DOHH2 (cell line): Measurements from ENCODE around the gene GABPA.
"Not testable (repeated sequence)": the region's sequence is repeated elsewhere in the genome, so short reads cannot be mapped to it uniquely, and the experiment has no call there.

Experiments
- H3F3A ChIP-seq: fragments of 200-600 bp; sonication (generic), shearing (Covaris generic); 2 replicates; pipeline ENCODE4 v1.6.0; 2016; ENCODE audit warnings: antibody characterized with exemption, mild to moderate bottlenecking; ENCODE audit not compliant: control insufficient read depth, insufficient read depth
- H3K27ac ChIP-seq: fragments of 200-600 bp; sonication (generic); 2 replicates; pipeline ENCODE4 v1.5.1; 2014; ENCODE audit warnings: low read depth, mild to moderate bottlenecking, low read length, moderate library complexity
- H3K27me3 ChIP-seq: fragments of 200-600 bp; sonication (generic); 2 replicates; pipeline ENCODE4 v1.6.1; 2014; ENCODE audit warnings: mild to moderate bottlenecking, low read length, mixed read lengths; ENCODE audit not compliant: control insufficient read depth
- H3K36me3 ChIP-seq: fragments of 200-600 bp; sonication (generic); 2 replicates; pipeline ENCODE4 v1.6.1; 2014; ENCODE audit warnings: mild to moderate bottlenecking, low read length, moderate library complexity, mixed read lengths; ENCODE audit not compliant: control insufficient read depth
- H3K4me1 ChIP-seq: fragments of 200-600 bp; sonication (generic); 2 replicates; pipeline ENCODE4 v1.6.1; 2014; ENCODE audit warnings: mild to moderate bottlenecking, low read length, mixed read lengths; ENCODE audit not compliant: control insufficient read depth
- H3K4me2 ChIP-seq: fragments of 200-600 bp; sonication (generic); 2 replicates; pipeline ENCODE4 v1.6.0; 2014; ENCODE audit warnings: mild to moderate bottlenecking, low read length, moderate library complexity
- H3K4me3 ChIP-seq: fragments of 200-600 bp; sonication (generic); 2 replicates; pipeline ENCODE4 v1.5.1; 2014; ENCODE audit warnings: mild to moderate bottlenecking, low read length, mixed read lengths
- H3K79me2 ChIP-seq: fragments of 200-600 bp; sonication (generic); 2 replicates; pipeline ENCODE4 v1.6.1; 2014; ENCODE audit warnings: mild to moderate bottlenecking, low read length, mixed read lengths; ENCODE audit not compliant: control insufficient read depth
- H3K9me2 ChIP-seq: fragments of 200-600 bp; sonication (generic); replicated peaks from 2 replicates; pipeline ENCODE4 v1.6.1; 2014; ENCODE audit warnings: mild to moderate bottlenecking, low read length, mixed read lengths; ENCODE audit not compliant: control insufficient read depth
- H3K9me3 ChIP-seq: fragments of 200-600 bp; sonication (generic); 2 replicates; pipeline ENCODE4 v1.6.1; 2014; ENCODE audit warnings: antibody characterized with exemption, low read length, mixed read lengths; ENCODE audit not compliant: control insufficient read depth, insufficient read depth
- H4K20me1 ChIP-seq: fragments of 200-600 bp; sonication (generic); 2 replicates; pipeline ENCODE4 v1.6.0; 2014; ENCODE audit warnings: low read depth, mild to moderate bottlenecking, antibody characterized with exemption, low read length, moderate library complexity; ENCODE audit not compliant: control insufficient read depth, insufficient read depth
- EZH2phosphoT487 ChIP-seq: fragments of 200-600 bp; sonication (generic); IDR thresholded peaks from 2 replicates; pipeline ENCODE4 v1.6.1; 2017; ENCODE audit warnings: borderline replicate concordance, mild to moderate bottlenecking, antibody characterized with exemption, low read length, moderate library complexity, mixed read lengths
- TF ChIP-seq, protein P1 (sequence below): fragments of 200-600 bp; sonication (generic); IDR thresholded peaks from one replicate; pipeline ENCODE4 v1.5.1; 2014; ENCODE audit warnings: antibody characterized with exemption, mild to moderate bottlenecking, low read depth, low read length; ENCODE audit not compliant: poor library complexity, severe bottlenecking

Gene GABPA

DNA sequence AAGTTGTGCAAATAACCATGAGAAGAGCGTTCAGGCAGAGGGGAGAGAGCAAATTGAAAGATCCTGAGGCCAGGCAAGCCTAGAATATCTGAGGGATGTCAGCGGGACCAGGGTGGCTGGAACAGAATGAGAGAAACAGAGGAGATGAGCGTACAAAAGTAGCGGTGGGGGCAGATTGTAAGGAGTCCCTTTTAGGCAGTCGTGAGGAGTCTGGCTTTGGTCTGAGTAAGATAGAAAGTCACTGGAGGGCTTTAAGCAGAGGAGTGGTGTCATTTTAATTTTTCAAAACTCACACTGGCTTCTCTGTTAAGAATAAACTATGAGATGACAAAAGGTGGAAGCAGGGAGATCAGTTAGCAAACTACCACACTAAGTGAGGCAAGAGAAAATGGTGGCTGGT lies 24.2 kb upstream of the GABPA start:
- Histone ChIP-seq H3K27me3 (no peaks in the 10 kb centered on the region), H3K4me2 (no peak overlapping the region), H3K27ac (no peak overlapping the region), H3K79me2 (no peaks in the 10 kb centered on the region), H3F3A (no peaks in the 10 kb centered on the region), H4K20me1 (no peaks in the 10 kb centered on the region), H3K4me1 (no peaks in the 10 kb centered on the region), H3K4me3 (no peak overlapping the region), H3K9me3 (no peaks in the 10 kb centered on the region), H3K36me3 (no peaks in the 10 kb centered on the region), H3K9me2 (no peaks in the 10 kb centered on the region)
- TF ChIP-seq, protein P1, sequence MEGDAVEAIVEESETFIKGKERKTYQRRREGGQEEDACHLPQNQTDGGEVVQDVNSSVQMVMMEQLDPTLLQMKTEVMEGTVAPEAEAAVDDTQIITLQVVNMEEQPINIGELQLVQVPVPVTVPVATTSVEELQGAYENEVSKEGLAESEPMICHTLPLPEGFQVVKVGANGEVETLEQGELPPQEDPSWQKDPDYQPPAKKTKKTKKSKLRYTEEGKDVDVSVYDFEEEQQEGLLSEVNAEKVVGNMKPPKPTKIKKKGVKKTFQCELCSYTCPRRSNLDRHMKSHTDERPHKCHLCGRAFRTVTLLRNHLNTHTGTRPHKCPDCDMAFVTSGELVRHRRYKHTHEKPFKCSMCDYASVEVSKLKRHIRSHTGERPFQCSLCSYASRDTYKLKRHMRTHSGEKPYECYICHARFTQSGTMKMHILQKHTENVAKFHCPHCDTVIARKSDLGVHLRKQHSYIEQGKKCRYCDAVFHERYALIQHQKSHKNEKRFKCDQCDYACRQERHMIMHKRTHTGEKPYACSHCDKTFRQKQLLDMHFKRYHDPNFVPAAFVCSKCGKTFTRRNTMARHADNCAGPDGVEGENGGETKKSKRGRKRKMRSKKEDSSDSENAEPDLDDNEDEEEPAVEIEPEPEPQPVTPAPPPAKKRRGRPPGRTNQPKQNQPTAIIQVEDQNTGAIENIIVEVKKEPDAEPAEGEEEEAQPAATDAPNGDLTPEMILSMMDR, result no peak
- no peak for TF ChIP-seq EZH2phosphoT487

DNA sequence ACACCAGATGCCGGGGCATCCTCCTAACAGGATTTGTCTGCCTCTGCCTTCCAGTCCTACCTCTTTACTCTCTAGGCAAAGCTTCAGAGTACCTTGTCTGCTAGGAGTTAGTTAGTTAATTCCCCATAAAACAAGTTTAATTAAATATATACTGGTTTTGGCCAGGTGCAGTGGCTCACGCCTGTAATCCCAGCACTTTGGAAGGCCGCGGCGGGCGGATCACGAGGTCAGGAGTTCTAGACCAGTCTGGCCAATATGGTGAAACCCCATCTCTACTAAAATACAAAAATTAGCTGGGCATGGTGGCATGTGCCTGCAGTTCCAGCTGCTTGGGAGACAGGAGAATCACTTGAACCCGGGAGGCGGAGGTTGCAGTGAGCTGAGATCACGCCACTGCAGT lies 20.7 kb upstream of the GABPA start:
- not testable (repeated sequence) for H3K4me3 ChIP-seq, H3K4me1 ChIP-seq, H4K20me1 ChIP-seq, H3K9me3 ChIP-seq, H3F3A ChIP-seq, H3K4me2 ChIP-seq, H3K36me3 ChIP-seq, H3K79me2 ChIP-seq, H3K27me3 ChIP-seq, H3K27ac ChIP-seq, H3K9me2 ChIP-seq

DNA sequence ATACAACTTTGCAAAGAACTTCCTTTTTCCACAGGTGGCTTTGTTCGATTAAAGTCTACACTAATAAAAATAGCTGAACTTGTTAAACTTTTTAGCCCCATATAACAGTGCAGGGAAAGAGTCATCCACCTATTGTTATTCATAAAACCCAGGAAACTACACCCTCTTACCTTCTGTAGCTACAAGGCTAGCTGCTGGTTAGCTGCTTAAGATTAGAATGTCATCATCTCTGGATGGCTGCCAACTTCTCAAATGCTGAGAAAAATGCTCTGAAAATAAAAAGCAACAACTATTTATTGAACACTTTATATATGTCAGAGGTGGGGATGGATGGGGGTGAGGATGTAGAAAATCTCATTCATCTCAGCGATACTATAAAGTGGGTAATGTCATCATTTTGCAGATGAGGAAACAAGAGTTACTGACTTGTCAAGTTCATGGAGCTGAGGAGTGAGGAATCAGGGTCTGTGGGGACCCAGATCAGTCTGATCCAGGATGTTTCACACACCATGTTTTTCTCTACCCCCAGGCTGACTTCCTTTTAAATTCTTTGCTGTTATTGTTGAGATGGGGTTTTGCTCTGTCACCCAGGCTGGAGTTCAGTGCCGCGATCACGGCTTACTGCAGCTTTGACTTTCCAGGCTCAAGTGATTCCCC lies 17.2 kb upstream of the GABPA start:
- H3K4me3 ChIP-seq, result no peak overlapping the region
- no peaks in the 10 kb centered on the region for H3K9me3 ChIP-seq
- peaks cover 22% of the 10 kb centered on the region for H3K36me3 ChIP-seq
- no peaks in the 10 kb centered on the region for H3K9me2 ChIP-seq
- H3K79me2 ChIP-seq, result no peaks in the 10 kb centered on the region
- no peak overlapping the region for H3K27ac ChIP-seq
- TF ChIP-seq, protein P1, result no peak
- TF ChIP-seq EZH2phosphoT487, result no peak
- H3F3A ChIP-seq, result 0 out of 2 replicates have a peak, but pooled peaks cover 10% of the 10 kb centered on the region
- H3K4me2 ChIP-seq, result no peak overlapping the region
- peaks cover 7% of the 10 kb centered on the region; the same call in 1 of the 2 replicates for H3K4me1 ChIP-seq
- H4K20me1 ChIP-seq, result no peaks in the 10 kb centered on the region
- no peaks in the 10 kb centered on the region for H3K27me3 ChIP-seq

DNA sequence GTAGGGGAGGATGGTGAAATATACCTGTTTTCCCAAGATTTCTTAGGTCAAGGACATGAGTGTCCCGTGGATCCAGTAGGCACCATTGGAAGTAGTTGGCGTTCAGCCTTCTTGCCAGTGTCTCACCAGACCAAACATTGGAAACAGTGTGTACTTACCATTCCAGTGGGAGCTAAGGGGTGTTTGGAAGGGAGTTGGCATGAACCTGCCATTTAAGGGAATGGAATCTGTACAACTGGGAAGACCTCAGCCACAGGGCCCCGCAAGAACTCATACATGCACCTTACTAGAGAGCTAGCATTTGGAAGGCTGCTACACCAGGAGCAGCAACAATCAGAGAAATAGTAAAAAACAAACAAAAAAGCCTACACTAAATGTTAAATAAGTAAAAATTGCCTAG lies 12.8 kb upstream of the GABPA start:
- H3K9me2 ChIP-seq, result no peaks in the 10 kb centered on the region
- H4K20me1 ChIP-seq, result no peaks in the 10 kb centered on the region
- H3K4me2 ChIP-seq, result no peak overlapping the region
- no peak overlapping the region for H3K27ac ChIP-seq
- H3K79me2 ChIP-seq, result peaks cover 12% of the 10 kb centered on the region
- TF ChIP-seq, protein P1, result no peak
- no peak for TF ChIP-seq EZH2phosphoT487
- peaks cover 57% of the 10 kb centered on the region for H3K36me3 ChIP-seq
- H3K27me3 ChIP-seq, result no peaks in the 10 kb centered on the region
- peaks cover 7% of the 10 kb centered on the region; the same call in 1 of the 2 replicates for H3K4me1 ChIP-seq
- H3F3A ChIP-seq, result 0 out of 2 replicates have a peak, but pooled peaks cover 10% of the 10 kb centered on the region
- no peak overlapping the region for H3K4me3 ChIP-seq
- H3K9me3 ChIP-seq, result no peaks in the 10 kb centered on the region
